Psoas muscle (tissue), 8 donors: ENCODE measurements around the gene KIDINS220. TPM values are rescaled to one million over a fixed set of nuclear protein-coding genes. Genes with fewer than 3 reads are reported as not detected.

ENCODE experiments used
- ATAC-seq, 4 donors: fragments of 200-7000 bp; cut with Tn5 transposase; one replicate each; pipeline ENCODE4 v1.9.1; 2020; ENCODE audit warnings: moderate library complexity in 3 of 4, mild to moderate bottlenecking in 2 of 4
- DNase-seq, 2 donors: peaks; one replicate each; pipeline ENCODE4 v3.0.0-alpha.2; 2020
- H3K27ac ChIP-seq: fragments of 200-600 bp; one replicate; pipeline ENCODE4 v1.8.0; 2022
- H3K27me3 ChIP-seq, 3 donors: fragments of 200-600 bp in 1 of 3; one replicate each; pipeline versions ENCODE4 v1.6.1 to v1.8.0; 2013 to 2022; ENCODE audit warnings: low read length in 2 of 3, mild to moderate bottlenecking in 2 of 3, moderate library complexity in 1 of 3; ENCODE audit not compliant: insufficient read depth in 3 of 3
- H3K36me3 ChIP-seq, 2 donors: fragments of 200-600 bp in 1 of 2; one replicate each; pipeline versions ENCODE4 v1.6.1 to v1.8.0; 2013 to 2022; ENCODE audit warnings: low read depth in 1 of 2, mild to moderate bottlenecking in 1 of 2, moderate library complexity in 1 of 2; ENCODE audit not compliant: insufficient read depth in 1 of 2
- H3K4me1 ChIP-seq: fragments of 200-600 bp; one replicate; pipeline ENCODE4 v1.8.0; 2022
- H3K4me3 ChIP-seq: fragments of 200-600 bp; one replicate; pipeline ENCODE4 v1.8.0; 2022; ENCODE audit warnings: mild to moderate bottlenecking
- H3K9me3 ChIP-seq: fragments of 200-600 bp; one replicate; pipeline ENCODE4 v1.8.0; 2022
- WGBS, 3 donors: extraction: QIAGEN DNeasy Blood & Tissue Kit; methylation state at CpG; one replicate each; pipeline versions ENCODE4 v1.1.6 to v1.1.7; 2013; 5-methylcytosine and 5-hydroxymethylcytosine counted together
- intact Hi-C, 2 donors: fragments of 100-400 bp; cut with DNase I; formaldehyde crosslinking; loops; one replicate each; pipeline versions ENCODE4 v1.11.0 to v1.14.2; 2022
- polyA plus RNA-seq, 3 donors: library from polyadenylated mRNA; stranded (reverse); fragments of 200-250 nt; gene quantifications; one replicate each; pipeline ENCODE4 v1.2.3, GENCODE V29; 2013
- total RNA-seq, 4 donors: library from RNA; stranded (reverse); fragmentation: NEBNext Ultra II Directional in 2 of 4; extraction: Animal tissue kit (Norgen Biotek cat#: 25700) in 2 of 4; gene quantifications; one replicate each; pipeline versions ENCODE4 v1.2.1 to v1.2.4, GENCODE V29; 2021 to 2023
- TF ChIP-seq, protein P1 (sequence below): fragments of 200-600 bp; IDR thresholded peaks from one replicate; pipeline ENCODE4 v1.8.0; 2022; ENCODE audit warnings: antibody characterized with exemption
- donor health status: healthy with polysubstance abuse.
- donor health status: DM: no; HTN: no; CAD: no; lungs with moderate emphysema.
- donor health status: Bipolar disorder and iron deficiency.
- donor health status: healthy.
- donor health status: DM: yes; HTN: yes; CAD: no.
- donor health status: DM: no; HTN: no; CAD: no.
- donor health status: DM: no; HTN: no; CAD: no.
- donor health status: DM: yes; HTN: yes; CAD: no.

KIDINS220 gene
- total and polyA plus RNA-seq, 7 donors = 7.5 to 52.0 (median 40.4) TPM

DNA sequence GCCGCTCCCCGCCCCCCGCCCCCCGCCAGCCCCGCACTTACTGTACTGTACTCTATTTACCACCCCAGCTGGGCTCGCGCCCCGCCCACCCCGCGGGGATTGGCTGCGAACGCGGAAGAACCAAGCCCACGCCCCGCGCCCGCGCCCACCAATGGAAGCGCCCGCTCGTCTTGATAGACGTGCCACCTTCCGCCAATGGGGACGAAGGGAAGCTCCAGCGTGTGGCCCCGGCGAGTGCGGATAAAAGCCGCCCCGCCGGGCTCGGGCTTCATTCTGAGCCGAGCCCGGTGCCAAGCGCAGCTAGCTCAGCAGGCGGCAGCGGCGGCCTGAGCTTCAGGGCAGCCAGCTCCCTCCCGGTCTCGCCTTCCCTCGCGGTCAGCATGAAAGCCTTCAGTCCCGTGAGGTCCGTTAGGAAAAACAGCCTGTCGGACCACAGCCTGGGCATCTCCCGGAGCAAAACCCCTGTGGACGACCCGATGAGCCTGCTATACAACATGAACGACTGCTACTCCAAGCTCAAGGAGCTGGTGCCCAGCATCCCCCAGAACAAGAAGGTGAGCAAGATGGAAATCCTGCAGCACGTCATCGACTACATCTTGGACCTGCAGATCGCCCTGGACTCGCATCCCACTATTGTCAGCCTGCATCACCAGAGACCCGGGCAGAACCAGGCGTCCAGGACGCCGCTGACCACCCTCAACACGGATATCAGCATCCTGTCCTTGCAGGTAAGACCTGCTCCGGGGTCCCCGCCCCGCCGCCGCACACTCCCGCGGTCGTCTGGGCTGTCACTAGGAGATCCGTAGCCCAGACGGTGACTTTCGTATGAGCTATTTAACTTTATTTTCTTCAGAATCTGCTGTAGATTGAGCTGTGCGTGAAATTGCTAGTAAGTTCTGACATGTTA, 155.4 kb downstream of the KIDINS220 start, which contains the start of gene ID2:
ID2 (plus strand) TSS at position 271 of the 907 bp plus-strand sequence; CDS start at position 381, 110 bp downstream.
- Histone ChIP-seq H3K4me3 (peak within 1 kb of the TSS; percentile 79), H3K4me1 (peaks cover 18% of the 10 kb centered on the region), H3K27ac (peak within 1 kb of the TSS; percentile 93), H3K27me3 (peaks cover 0 to 2% (median 0%) of the 10 kb centered on the region in 3 donors), H3K36me3 (no peaks in the 10 kb centered on the region), H3K9me3 (no peaks in the 10 kb centered on the region)
- TF ChIP-seq, protein P1, sequence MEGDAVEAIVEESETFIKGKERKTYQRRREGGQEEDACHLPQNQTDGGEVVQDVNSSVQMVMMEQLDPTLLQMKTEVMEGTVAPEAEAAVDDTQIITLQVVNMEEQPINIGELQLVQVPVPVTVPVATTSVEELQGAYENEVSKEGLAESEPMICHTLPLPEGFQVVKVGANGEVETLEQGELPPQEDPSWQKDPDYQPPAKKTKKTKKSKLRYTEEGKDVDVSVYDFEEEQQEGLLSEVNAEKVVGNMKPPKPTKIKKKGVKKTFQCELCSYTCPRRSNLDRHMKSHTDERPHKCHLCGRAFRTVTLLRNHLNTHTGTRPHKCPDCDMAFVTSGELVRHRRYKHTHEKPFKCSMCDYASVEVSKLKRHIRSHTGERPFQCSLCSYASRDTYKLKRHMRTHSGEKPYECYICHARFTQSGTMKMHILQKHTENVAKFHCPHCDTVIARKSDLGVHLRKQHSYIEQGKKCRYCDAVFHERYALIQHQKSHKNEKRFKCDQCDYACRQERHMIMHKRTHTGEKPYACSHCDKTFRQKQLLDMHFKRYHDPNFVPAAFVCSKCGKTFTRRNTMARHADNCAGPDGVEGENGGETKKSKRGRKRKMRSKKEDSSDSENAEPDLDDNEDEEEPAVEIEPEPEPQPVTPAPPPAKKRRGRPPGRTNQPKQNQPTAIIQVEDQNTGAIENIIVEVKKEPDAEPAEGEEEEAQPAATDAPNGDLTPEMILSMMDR = no peak
- WGBS, 3 donors = 2 to 3% (median 2%) methylated on average over 49 to 68 of the region's 70 CpGs
- DNase-seq = peak; percentile 99
- ATAC-seq = peak; percentile 85 to 91 (median 88)
- intact Hi-C loops = loop anchor here (5.0 to 10.0 kb wide), 4 partner anchors 267 to 1477 kb away; no protein-coding TSS in a partner anchor

DNA sequence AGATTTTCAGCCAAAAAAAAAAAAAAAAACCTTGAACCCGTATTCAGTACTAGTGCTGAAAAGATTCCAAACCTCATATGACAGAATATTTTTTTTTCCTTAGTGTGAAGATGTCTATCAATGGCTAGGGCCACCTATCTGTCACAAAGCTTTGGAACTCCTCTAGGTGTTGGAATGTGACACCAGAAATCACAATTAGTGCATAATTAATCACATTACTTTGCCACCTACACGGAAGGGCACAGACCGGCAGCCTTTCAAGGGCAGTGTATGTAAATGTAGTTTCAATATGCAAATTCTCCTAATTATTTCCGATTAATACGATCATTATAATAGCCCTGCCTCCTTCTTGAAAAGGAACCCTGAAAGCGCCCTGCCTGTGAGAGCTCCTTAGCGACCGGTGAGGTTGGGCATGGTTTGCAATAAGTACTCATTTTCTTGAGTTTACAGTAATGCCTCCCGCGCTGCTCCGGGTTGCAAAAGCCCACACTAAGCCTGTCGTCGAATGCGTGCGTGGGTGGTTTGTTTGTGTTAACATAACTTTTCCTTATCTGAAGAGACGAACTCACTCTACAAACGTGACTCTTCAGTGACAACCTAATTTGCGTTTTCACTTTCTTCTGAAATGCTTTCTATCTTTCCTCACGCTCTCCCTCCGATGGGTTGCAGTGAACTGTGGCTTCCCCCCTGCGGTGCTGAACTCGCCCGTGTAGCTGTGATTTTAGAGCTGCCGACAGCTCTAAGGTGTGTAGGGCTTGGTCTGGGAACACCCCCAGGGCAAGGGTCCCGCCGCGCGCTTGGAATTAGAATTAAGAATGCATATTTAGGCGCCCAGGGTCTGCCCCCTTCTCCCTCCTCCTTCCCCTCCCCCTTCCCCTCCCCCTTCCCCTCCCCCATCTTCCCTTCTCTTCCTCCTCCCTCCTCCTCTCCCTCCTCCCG, 156.3 kb downstream of the KIDINS220 start:
- TF ChIP-seq, protein P1 = no peak
- Histone ChIP-seq H3K27ac (peak overlapping the region; percentile 93), H3K27me3 (peaks cover 0 to 2% (median 0%) of the 10 kb centered on the region in 3 donors), H3K4me3 (peak overlapping the region; percentile 67), H3K36me3 (no peaks in the 10 kb centered on the region), H3K9me3 (no peaks in the 10 kb centered on the region), H3K4me1 (peaks cover 22% of the 10 kb centered on the region)
- 2 to 6% (median 3%) methylated on average over 29 of the region's 30 CpGs for WGBS, 3 donors
- intact Hi-C loops = loop anchor here (5.0 to 10.0 kb wide), 4 partner anchors 266 to 1476 kb away; no protein-coding TSS in a partner anchor
- ATAC-seq (no peak), DNase-seq (peak in 1 of 2 donors; percentile 57)

DNA sequence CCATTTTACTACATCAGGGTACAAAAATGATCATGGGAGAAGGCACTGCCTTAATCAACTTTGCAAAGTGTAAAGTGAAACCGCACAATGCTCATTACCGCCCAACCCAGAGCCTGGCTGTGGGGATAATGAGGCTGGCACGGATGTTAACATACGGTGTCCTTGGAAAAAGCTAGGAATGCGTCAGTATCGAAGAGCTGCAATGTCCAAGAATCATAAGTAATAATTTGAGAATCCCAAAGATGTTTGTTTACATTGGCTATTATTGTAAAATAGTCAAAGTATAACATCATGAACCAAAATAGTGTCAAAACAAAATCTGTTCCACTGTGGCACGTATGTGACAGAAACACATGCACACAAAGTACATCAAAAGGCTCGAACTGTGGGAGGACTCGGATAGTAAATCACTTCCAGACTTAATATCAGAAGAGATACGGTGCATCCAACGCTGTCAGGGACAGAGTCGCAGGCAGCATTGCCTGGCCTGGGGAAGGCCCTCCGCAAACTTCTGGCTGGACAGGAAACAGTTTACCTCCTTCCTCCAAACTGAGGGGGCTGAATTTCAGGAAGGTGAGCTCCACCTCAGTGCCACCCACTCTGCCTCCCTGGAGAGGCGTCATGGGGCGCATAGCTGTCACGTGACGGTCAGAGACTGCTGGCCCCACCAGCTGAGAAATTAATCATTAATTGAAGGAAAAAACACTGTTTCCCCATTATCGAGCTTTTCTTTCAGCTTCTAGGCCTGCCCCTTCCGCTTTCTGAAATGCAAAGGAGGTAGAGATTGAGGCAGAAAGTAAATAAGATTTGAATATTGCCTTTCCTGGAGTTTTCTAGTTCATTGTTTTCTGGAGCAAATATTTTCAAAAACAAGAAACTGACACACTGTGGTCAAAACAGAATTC, 157.3 kb downstream of the KIDINS220 start:
- Histone ChIP-seq H3K4me3 (peak overlapping the region; percentile 67), H3K27me3 (no peaks in the 10 kb centered on the region), H3K4me1 (peaks cover 26% of the 10 kb centered on the region), H3K27ac (peak overlapping the region; percentile 93), H3K36me3 (no peaks in the 10 kb centered on the region), H3K9me3 (no peaks in the 10 kb centered on the region)
- DNase-seq (no peak), ATAC-seq (no peak)
- intact Hi-C loops = loop anchor here (5.0 to 10.0 kb wide), 4 partner anchors 265 to 1475 kb away; no protein-coding TSS in a partner anchor
- WGBS, 3 donors = 29 to 53% (median 40%) methylated on average over 19 of the region's 19 CpGs
- TF ChIP-seq, protein P1 = no peak

DNA sequence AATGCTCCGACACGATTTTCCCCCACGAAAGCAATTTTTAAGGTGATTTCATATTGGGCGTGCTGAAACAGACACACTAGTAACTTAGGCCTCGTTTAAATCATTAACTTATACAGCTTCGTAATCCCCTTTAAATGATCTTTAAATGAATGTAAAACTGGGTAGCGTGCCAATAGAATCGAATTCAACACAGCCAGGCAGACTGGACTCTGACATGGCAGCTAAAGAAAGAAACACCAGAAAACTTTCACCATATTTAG, 157.9 kb downstream of the KIDINS220 start:
- Histone ChIP-seq H3K27me3 (no peaks in the 10 kb centered on the region), H3K27ac (peak overlapping the region; percentile 93), H3K4me1 (peaks cover 26% of the 10 kb centered on the region), H3K9me3 (no peaks in the 10 kb centered on the region), H3K4me3 (peak overlapping the region; percentile 67), H3K36me3 (no peaks in the 10 kb centered on the region)
- ATAC-seq (no peak), DNase-seq (no peak)
- TF ChIP-seq, protein P1 = no peak
- intact Hi-C loops = no loop called here
- WGBS, 3 donors = 23 to 38% (median 26%) methylated on average over 8 of the region's 8 CpGs
